ENCODE results near the gene SNTG2. TPM values are rescaled to one million over a fixed set of nuclear protein-coding genes. Genes with fewer than 3 reads are reported as not detected.
A peak's percentile ranks its signal among the peaks of the same experiment; 100 is the strongest.
"Not testable (repeated sequence)": the region's sequence is repeated elsewhere in the genome, so short reads cannot be mapped to it uniquely, and the experiment has no call there.

The SNTG2 gene
- total RNA-seq, 3 donors from 2014 or later (not counting 1 experiment from before 2014, with no cell fraction given): not detected

GRCh38 chr2:1130922-1131321 is 180.3 kb downstream of the SNTG2 start:
- intact Hi-C loops (cut with micrococcal nuclease): no loop called here
- no peaks in the 10 kb centered on the region for H3K9me3 Mint-ChIP-seq
- no peak overlapping the region for H3K4me3 Mint-ChIP-seq
- Histone ChIP-seq H3K27ac (ENCODE audit: low read length) (no peak overlapping the region), H3K9me3 (ENCODE audit: control insufficient read depth, insufficient read depth, low read length) (no peaks in the 10 kb centered on the region), H3K27me3 (ENCODE audit: control insufficient read depth, insufficient read depth, low read length) (peaks cover 5% of the 10 kb centered on the region), H3K4me3 (ENCODE audit: low read length) (no peak overlapping the region), H3K4me1 (ENCODE audit: control insufficient read depth, insufficient read depth, low read length) (peaks cover 5% of the 10 kb centered on the region), H3K36me3 (ENCODE audit: control insufficient read depth, insufficient read depth, low read length) (no peaks in the 10 kb centered on the region)
- no peak for TF ChIP-seq CTCF (IDR thresholded peaks at IDR 0.05)
- H3K36me3 Mint-ChIP-seq: no peaks in the 10 kb centered on the region
- WGBS (ENCODE audit: insufficient coverage): 87% methylated on average over 2 of the region's 2 CpGs
- H3K4me1 Mint-ChIP-seq: peaks cover 6 to 9% of the 10 kb centered on the region in 2 donors
- DNase-seq: no peak
- H3K27me3 Mint-ChIP-seq (ENCODE audit: low read depth in 2 of 2): peaks cover 16 to 31% of the 10 kb centered on the region in 2 donors
- no peak overlapping the region for H3K27ac Mint-ChIP-seq
- no peak for ATAC-seq

- WGBS (ENCODE audit: insufficient coverage): 78% methylated on average over 14 of the region's 14 CpGs
- ATAC-seq: no peak
These were observed 181.8 kb downstream of the SNTG2 start for GRCh38 chr2:1132328-1132969.

GRCh38 chr2:1133896-1134295 is 183.2 kb downstream of the SNTG2 start:
- H3K27ac Mint-ChIP-seq; H3K36me3 Mint-ChIP-seq; H3K27ac ChIP-seq (ENCODE audit: low read length); DNase-seq; ATAC-seq; intact Hi-C loops (cut with micrococcal nuclease); H3K4me3 ChIP-seq (ENCODE audit: low read length); H3K4me1 Mint-ChIP-seq; H3K4me1 ChIP-seq (ENCODE audit: control insufficient read depth, insufficient read depth, low read length); H3K36me3 ChIP-seq (ENCODE audit: control insufficient read depth, insufficient read depth, low read length); H3K9me3 Mint-ChIP-seq; H3K27me3 ChIP-seq (ENCODE audit: control insufficient read depth, insufficient read depth, low read length); H3K9me3 ChIP-seq (ENCODE audit: control insufficient read depth, insufficient read depth, low read length): not testable (repeated sequence)
- peaks cover 26 to 38% of the 10 kb centered on the region in 2 donors for H3K27me3 Mint-ChIP-seq (ENCODE audit: low read depth in 2 of 2)
- WGBS (ENCODE audit: insufficient coverage): 24% methylated on average over 16 of the region's 16 CpGs
- H3K4me3 Mint-ChIP-seq: peak overlapping the region; percentile 28

More at GRCh38 chr2:1132328-1132969, 181.8 kb downstream of the SNTG2 start:
- peaks cover 6 to 9% of the 10 kb centered on the region in 2 donors for H3K4me1 Mint-ChIP-seq
- intact Hi-C loops (cut with micrococcal nuclease): no loop called here
- H3K36me3 Mint-ChIP-seq: no peaks in the 10 kb centered on the region
- Histone ChIP-seq H3K36me3 (ENCODE audit: control insufficient read depth, insufficient read depth, low read length) (no peaks in the 10 kb centered on the region), H3K27ac (ENCODE audit: low read length) (no peak overlapping the region), H3K9me3 (ENCODE audit: control insufficient read depth, insufficient read depth, low read length) (no peaks in the 10 kb centered on the region), H3K27me3 (ENCODE audit: control insufficient read depth, insufficient read depth, low read length) (peaks cover 3% of the 10 kb centered on the region), H3K4me1 (ENCODE audit: control insufficient read depth, insufficient read depth, low read length) (peaks cover 5% of the 10 kb centered on the region), H3K4me3 (ENCODE audit: low read length) (no peak overlapping the region)
- no peak for TF ChIP-seq CTCF (IDR thresholded peaks at IDR 0.05)
- DNase-seq: no peak
- H3K9me3 Mint-ChIP-seq: no peaks in the 10 kb centered on the region
- H3K27ac Mint-ChIP-seq: no peak overlapping the region
- H3K4me3 Mint-ChIP-seq: no peak overlapping the region
- H3K27me3 Mint-ChIP-seq (ENCODE audit: low read depth in 2 of 2): peaks cover 21 to 30% of the 10 kb centered on the region in 2 donors

GRCh38 chr2:1134629-1135028 is 184.0 kb downstream of the SNTG2 start:
- H3K4me1 ChIP-seq (ENCODE audit: control insufficient read depth, insufficient read depth, low read length): peaks cover 5% of the 10 kb centered on the region
- Mint-ChIP-seq H3K4me3 (no peak overlapping the region), H3K27ac (no peak overlapping the region), H3K4me1 (peaks cover 6 to 9% of the 10 kb centered on the region in 2 donors), H3K36me3 (no peaks in the 10 kb centered on the region), H3K9me3 (no peaks in the 10 kb centered on the region), H3K27me3 (ENCODE audit: low read depth in 2 of 2) (peaks cover 26 to 40% of the 10 kb centered on the region in 2 donors)
- 96% methylated on average over 20 of the region's 20 CpGs for WGBS (ENCODE audit: insufficient coverage)
- H3K27me3 ChIP-seq (ENCODE audit: control insufficient read depth, insufficient read depth, low read length): peaks cover 2% of the 10 kb centered on the region
- no peaks in the 10 kb centered on the region for H3K36me3 ChIP-seq (ENCODE audit: control insufficient read depth, insufficient read depth, low read length)
- no peak overlapping the region for H3K4me3 ChIP-seq (ENCODE audit: low read length)
- no peak for TF ChIP-seq CTCF (IDR thresholded peaks at IDR 0.05)
- DNase-seq (no peak), ATAC-seq (no peak)
- intact Hi-C loops (cut with micrococcal nuclease): no loop called here
- no peaks in the 10 kb centered on the region for H3K9me3 ChIP-seq (ENCODE audit: control insufficient read depth, insufficient read depth, low read length)
- no peak overlapping the region for H3K27ac ChIP-seq (ENCODE audit: low read length)

Measured in natural killer cell (primary cell).